A549 (cell line): ENCODE results near the gene TSPAN3. TPM values are rescaled to one million over a fixed set of nuclear protein-coding genes. Genes with fewer than 3 reads are reported as not detected.

Experiments used
- ATAC-seq, 2 experiments: fragments of 200-7000 bp in 1 of 2; fragments of >200 bp in 1 of 2; cut with Nextera tagmentation in 1 of 2; cut with Tn5 transposase in 1 of 2; 3 replicates each; pipeline versions ENCODE4 v1.8.0 to v1.9.1; 2018 to 2020; ENCODE audit warnings: mild to moderate bottlenecking in 1 of 2, moderate library complexity in 1 of 2
- CTCF ChIA-PET: fragments of 300-600 bp; sonication (Branson Sonifier 250); formaldehyde crosslinking; extraction: SDS; loops from one replicate; lab custom pipeline; 2021; ENCODE audit warnings: antibody characterized with exemption, inconsistent platforms; lab: Yijun Ruan, JAX
- POLR2A ChIA-PET: fragments of 350-600 bp; formaldehyde crosslinking; extraction: SDS; loops from one replicate; lab custom pipeline; 2021; ENCODE audit warnings: antibody characterized with exemption, inconsistent platforms; lab: Yijun Ruan, JAX
- DNase-seq, 2 experiments: peaks; one replicate each; pipeline versions ENCODE4 v3.0.0 to v3.0.0-alpha.2; 2011 to 2016; ENCODE audit warnings: low read depth in 1 of 2, low spot score in 1 of 2
- FAIRE-seq: peaks from 2 replicates; lab custom pipeline; 2011; peaks lifted over from hg19 to GRCh38; lab: Jason Lieb, UNC
- H3K27ac ChIP-seq, 2 experiments: fragments of >200 bp; sonication (Bioruptor Twin); formaldehyde crosslinking; 3 replicates each; pipeline ENCODE4 v1.5.1; 2016 to 2017
- H3K4me1 ChIP-seq: fragments of >200 bp; sonication (Bioruptor Twin); formaldehyde crosslinking; 3 replicates; pipeline ENCODE4 v1.6.1; 2016
- H3K4me2 ChIP-seq: fragments of >200 bp; sonication (Bioruptor Twin); formaldehyde crosslinking; 3 replicates; pipeline ENCODE4 v1.6.1; 2016
- H3K4me3 ChIP-seq: fragments of >200 bp; sonication (Bioruptor Twin); formaldehyde crosslinking; 3 replicates; pipeline ENCODE4 v1.5.1; 2016
- H3K9me3 ChIP-seq: fragments of >200 bp; sonication (Bioruptor Twin); formaldehyde crosslinking; 3 replicates; pipeline ENCODE4 v1.6.1; 2016
- CBX8 ChIP-seq: fragments of 200-600 bp; sonication (generic); IDR thresholded peaks from 2 replicates; pipeline ENCODE4 v1.6.1; 2016
- EHF ChIP-seq: fragments of 250-450 bp; sonication (Bioruptor Pico); IDR thresholded peaks from 2 replicates; pipeline ENCODE4 v1.5.0; 2020; ENCODE audit warnings: mild to moderate bottlenecking
- EHMT2 ChIP-seq: fragments of 200-600 bp; sonication (generic); IDR thresholded peaks from 2 replicates; pipeline ENCODE4 v1.6.1; 2016; ENCODE audit warnings: antibody characterized with exemption, low read depth, mild to moderate bottlenecking, moderate library complexity
- EP300 ChIP-seq, 2 experiments: fragments of >200 bp; sonication (Bioruptor Twin); formaldehyde crosslinking; IDR thresholded peaks; 2 replicates in 1 of 2; 3 replicates in 1 of 2; pipeline ENCODE4 v1.6.1; 2016 to 2017
- FOXS1 ChIP-seq: fragments of 250-450 bp; sonication (Bioruptor Pico); IDR thresholded peaks from 2 replicates; pipeline ENCODE4 v1.5.0; 2020; ENCODE audit warnings: mild to moderate bottlenecking, moderate library complexity
- HEYL ChIP-seq: fragments of 250-450 bp; sonication (Bioruptor Pico); IDR thresholded peaks from 2 replicates; pipeline ENCODE4 v1.8.0; 2021; ENCODE audit warnings: mild to moderate bottlenecking, moderate library complexity
- HOXA7 ChIP-seq: fragments of 250-450 bp; sonication (Bioruptor Pico); IDR thresholded peaks from 2 replicates; pipeline ENCODE4 v1.5.0; 2020; ENCODE audit warnings: mild to moderate bottlenecking, moderate library complexity
- JUN ChIP-seq, 2 experiments: fragments of >200 bp; sonication (Bioruptor Twin); formaldehyde crosslinking; IDR thresholded peaks; 2 replicates in 1 of 2; 3 replicates in 1 of 2; pipeline ENCODE4 v1.6.1; 2016 to 2017
- MAFK ChIP-seq: fragments of 450-650 bp; IDR thresholded peaks from 2 replicates; pipeline ENCODE4 v1.6.1; 2014; ENCODE audit not compliant: partially characterized antibody
- MAZ ChIP-seq: fragments of 150-350 bp; IDR thresholded peaks from 2 replicates; pipeline ENCODE4 v1.6.1; 2014; ENCODE audit warnings: antibody characterized with exemption, low read depth, low read length, borderline replicate concordance
- NFE2L2 ChIP-seq: fragments of 150-350 bp; conservative IDR thresholded peaks from 2 replicates; pipeline ENCODE4 v1.6.1; 2014; ENCODE audit warnings: low read length
- NPAS2 ChIP-seq: fragments of 250-450 bp; sonication (Bioruptor Pico); IDR thresholded peaks from 2 replicates; pipeline ENCODE4 v1.8.0; 2022; ENCODE audit warnings: mild to moderate bottlenecking, moderate library complexity, borderline replicate concordance
- NR3C1 ChIP-seq: fragments of >200 bp; sonication (Bioruptor Twin); formaldehyde crosslinking; IDR thresholded peaks from 3 replicates; pipeline ENCODE4 v1.6.1; 2017
- PHF8 ChIP-seq: fragments of 200-600 bp; sonication (generic); IDR thresholded peaks from 2 replicates; pipeline ENCODE4 v1.6.1; 2016; ENCODE audit warnings: low read depth, mild to moderate bottlenecking, antibody characterized with exemption, moderate library complexity, borderline replicate concordance
- POLR2A ChIP-seq: IDR thresholded peaks from 2 replicates; pipeline ENCODE4 v1.6.1; 2012; ENCODE audit warnings: mild to moderate bottlenecking, low read length
- RCOR1 ChIP-seq: fragments of 150-350 bp; IDR thresholded peaks from 2 replicates; pipeline ENCODE4 v1.6.1; 2014; ENCODE audit warnings: antibody characterized with exemption, low read length, low read depth
- TFCP2L1 ChIP-seq: fragments of 250-450 bp; sonication (Bioruptor Pico); IDR thresholded peaks from 2 replicates; pipeline ENCODE4 v1.5.0; 2021; ENCODE audit warnings: mild to moderate bottlenecking
- ZSCAN20 ChIP-seq: fragments of 250-450 bp; sonication (Bioruptor Pico); IDR thresholded peaks from 2 replicates; pipeline ENCODE4 v1.8.0; 2022; ENCODE audit warnings: mild to moderate bottlenecking, moderate library complexity
- WGBS: methylation state at CpG from one replicate; pipeline ENCODE4 v1.1.6; 2017; ENCODE audit errors: missing lambda C conversion rate; 5-methylcytosine and 5-hydroxymethylcytosine counted together
- polyA plus RNA-seq, 4 experiments: library from polyadenylated mRNA; depleted of rRNA in 3 of 4; stranded (reverse); fragments of >200 nt; fragmentation: RNase III in 1 of 4; extraction: RNeasy Plus Mini Kit Qiagen cat#74134 plus additional on column Dnase treatment in 1 of 4; gene quantifications; 2 replicates in 3 of 4; 3 replicates in 1 of 4; pipeline ENCODE4 v1.2.3, GENCODE V29; 2011 to 2017

TSPAN3 gene
- polyA plus RNA-seq, 2 of the 4 experiments (the other 2 are of a cell fraction), result 362 to 636 TPM

- TF ChIP-seq EHMT2, result no peak
- no peak for TF ChIP-seq HOXA7 (CRISPR knock-in tag)
- TF ChIP-seq PHF8, result no peak
- TF ChIP-seq EP300 (IDR thresholded peaks at IDR 0.05), result no peak
- TF ChIP-seq CBX8, result no peak
- TF ChIP-seq ZSCAN20, result no peak
- no peak for TF ChIP-seq NPAS2 (CRISPR knock-in tag)
- TF ChIP-seq POLR2A, result no peak
- TF ChIP-seq RCOR1, result no peak
- no peak for TF ChIP-seq FOXS1 (CRISPR knock-in tag)
- no peak for TF ChIP-seq NFE2L2
- TF ChIP-seq EHF (CRISPR knock-in tag), result no peak
- no peak for TF ChIP-seq JUN (IDR thresholded peaks at IDR 0.05)
- TF ChIP-seq HEYL (CRISPR knock-in tag), result no peak
- POLR2A ChIA-PET, result interaction anchor here (0.6 kb wide), 1 partner anchor 146 kb away, joined by 6 read pairs; no protein-coding TSS in a partner anchor
- Histone ChIP-seq H3K4me1 (no peaks in the 10 kb centered on the region), H3K27ac (no peak overlapping the region), H3K4me2 (no peak overlapping the region), H3K4me3 (no peak overlapping the region), H3K9me3 (no peaks in the 10 kb centered on the region)
- 84% methylated on average over 14 of the region's 14 CpGs for WGBS
- no peak for DNase-seq
- CTCF ChIA-PET, result interaction anchor here (0.7 to 6.6 kb wide), 35 partner anchors 7 to 873 kb away, joined by 3 to 76 read pairs (median 4); partner anchors contain the start of gene PSTPIP1
- no peak for FAIRE-seq
- ATAC-seq, result no peak
Measured at GRCh38 chr15:77022646-77023575, 48.0 kb downstream of the TSPAN3 start.

GRCh38 chr15:77021803-77022381 lies 49.0 kb downstream of the TSPAN3 start:
- no peak for TF ChIP-seq TFCP2L1 (CRISPR knock-in tag)
- POLR2A ChIA-PET, result no interaction called here
- Histone ChIP-seq H3K9me3 (no peaks in the 10 kb centered on the region), H3K4me3 (no peak overlapping the region), H3K4me2 (no peak overlapping the region), H3K27ac (no peak overlapping the region), H3K4me1 (no peaks in the 10 kb centered on the region)
- DNase-seq (no peak), FAIRE-seq (no peak), ATAC-seq (no peak)
- 74% methylated on average over 7 of the region's 7 CpGs for WGBS
- CTCF ChIA-PET, result interaction anchor here (1.2 to 6.6 kb wide), 5 partner anchors 13 to 521 kb away, joined by 3 to 76 read pairs (median 23); no protein-coding TSS in a partner anchor

DNA sequence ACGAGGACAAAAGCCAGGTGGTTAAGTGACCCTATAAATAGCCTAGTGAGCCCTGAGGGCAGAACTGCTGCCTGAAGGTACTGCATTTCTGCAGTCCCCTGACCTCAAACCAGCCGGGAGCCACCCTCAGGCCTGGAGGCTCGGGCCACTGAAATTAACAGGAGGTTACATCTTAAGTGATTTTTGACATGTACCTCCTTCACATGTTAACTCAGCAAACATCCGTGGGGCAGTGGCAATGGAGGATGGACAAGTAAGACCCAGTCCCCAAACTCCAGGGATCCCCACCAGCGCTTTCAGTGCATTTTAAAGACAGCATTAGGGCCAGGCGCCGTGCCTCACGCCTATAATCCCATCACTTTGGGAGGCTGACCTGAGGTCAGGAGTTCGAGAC lies 49.8 kb downstream of the TSPAN3 start:
- H3K4me3 ChIP-seq, result no peak overlapping the region
- DNase-seq (no peak), ATAC-seq (no peak)
- H3K27ac ChIP-seq, result no peak overlapping the region
- POLR2A ChIA-PET, result no interaction called here
- no peaks in the 10 kb centered on the region for H3K4me1 ChIP-seq
- CTCF ChIA-PET, result interaction anchor here (6.4 to 6.6 kb wide), 2 partner anchors 13 to 14 kb away, joined by 50 to 76 read pairs; no protein-coding TSS in a partner anchor
- 69% methylated on average over 9 of the region's 9 CpGs for WGBS
- TF ChIP-seq ZSCAN20 (no peak), HOXA7 (CRISPR knock-in tag) (no peak), MAZ (no peak), PHF8 (no peak), EHF (CRISPR knock-in tag) (no peak), CBX8 (no peak), MAFK (no peak), NR3C1 (no peak)
- TF ChIP-seq, all 56 proteins: peak for 0
- no peak overlapping the region for H3K4me2 ChIP-seq
- no peak for FAIRE-seq
- no peaks in the 10 kb centered on the region for H3K9me3 ChIP-seq
